ENCODE results near the gene KRT27. TPM values are rescaled to one million over a fixed set of nuclear protein-coding genes. Genes with fewer than 3 reads are reported as not detected.

The KRT27 gene
- total and polyA plus RNA-seq, 11 donors: not detected

GRCh38 chr17:40727447-40728231 is 54.7 kb downstream of the KRT27 start:
- Histone ChIP-seq H3K4me3 (no peak overlapping the region), H3K27me3 (peaks cover 0 to 17% (median 2%) of the 10 kb centered on the region in 9 donors), H3K36me3 (no peaks in the 10 kb centered on the region), H3K27ac (no peak overlapping the region), H3K4me1 (no peaks in the 10 kb centered on the region), H3K9me3 (no peaks in the 10 kb centered on the region)
- TF ChIP-seq, protein P1, sequence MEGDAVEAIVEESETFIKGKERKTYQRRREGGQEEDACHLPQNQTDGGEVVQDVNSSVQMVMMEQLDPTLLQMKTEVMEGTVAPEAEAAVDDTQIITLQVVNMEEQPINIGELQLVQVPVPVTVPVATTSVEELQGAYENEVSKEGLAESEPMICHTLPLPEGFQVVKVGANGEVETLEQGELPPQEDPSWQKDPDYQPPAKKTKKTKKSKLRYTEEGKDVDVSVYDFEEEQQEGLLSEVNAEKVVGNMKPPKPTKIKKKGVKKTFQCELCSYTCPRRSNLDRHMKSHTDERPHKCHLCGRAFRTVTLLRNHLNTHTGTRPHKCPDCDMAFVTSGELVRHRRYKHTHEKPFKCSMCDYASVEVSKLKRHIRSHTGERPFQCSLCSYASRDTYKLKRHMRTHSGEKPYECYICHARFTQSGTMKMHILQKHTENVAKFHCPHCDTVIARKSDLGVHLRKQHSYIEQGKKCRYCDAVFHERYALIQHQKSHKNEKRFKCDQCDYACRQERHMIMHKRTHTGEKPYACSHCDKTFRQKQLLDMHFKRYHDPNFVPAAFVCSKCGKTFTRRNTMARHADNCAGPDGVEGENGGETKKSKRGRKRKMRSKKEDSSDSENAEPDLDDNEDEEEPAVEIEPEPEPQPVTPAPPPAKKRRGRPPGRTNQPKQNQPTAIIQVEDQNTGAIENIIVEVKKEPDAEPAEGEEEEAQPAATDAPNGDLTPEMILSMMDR (IDR thresholded peaks at IDR 0.05): no peak
- no peak for TF ChIP-seq POLR2A (IDR thresholded peaks at IDR 0.05)
- WGBS, 4 donors: 76 to 81% (median 78%) methylated on average over 8 of the region's 8 CpGs
- ATAC-seq: no peak
- intact Hi-C loops (cut with DNase I): no loop called here
- no peak for DNase-seq

- no peak overlapping the region for H3K27ac ChIP-seq
- no peaks in the 10 kb centered on the region for H3K36me3 ChIP-seq
- no peaks in the 10 kb centered on the region for H3K4me1 ChIP-seq
- H3K4me3 ChIP-seq: no peak overlapping the region
- WGBS, 4 donors: 57 to 66% (median 64%) methylated on average over 2 of the region's 2 CpGs
- peaks cover 0 to 15% (median 0%) of the 10 kb centered on the region in 9 donors for H3K27me3 ChIP-seq
- H3K9me3 ChIP-seq: no peaks in the 10 kb centered on the region
- TF ChIP-seq, protein P1 (IDR thresholded peaks at IDR 0.05): peak in 6 of 12 donors; percentile 8 to 33 (median 18)
- TF ChIP-seq POLR2A (IDR thresholded peaks at IDR 0.05): no peak
- no peak for DNase-seq
- no peak for ATAC-seq
- intact Hi-C loops (cut with DNase I): no loop called here
These were observed 55.4 kb downstream of the KRT27 start for GRCh38 chr17:40726919-40727318.

Other genes with a start within 250 kb of the KRT27 start
- gene CCR7, start 217.1 kb downstream of the KRT27 start, total RNA-seq: 1 to 10 TPM in 1 of 9 donors, under 1 TPM in 5, not detected in 3; 0.09 to 2.2 (median 0.23) TPM
- gene CCR7, start 217.1 kb downstream of the KRT27 start, polyA plus RNA-seq: under 1 TPM; 0.15 to 0.35 TPM
- 10 to 100 TPM; 51.8 to 88.0 (median 59.4) TPM for gene SMARCE1, start 134.7 kb downstream of the KRT27 start, total RNA-seq
- gene SMARCE1, start 134.7 kb downstream of the KRT27 start, polyA plus RNA-seq: 10 to 100 TPM; 38.6 to 60.9 TPM
- gene KRT222, start 117.4 kb downstream of the KRT27 start, total RNA-seq: 1 to 10 TPM in 1 of 9 donors, under 1 TPM in 4, not detected in 4; 0.25 to 1.3 (median 0.96) TPM
- not detected for gene KRT222, start 117.4 kb downstream of the KRT27 start, polyA plus RNA-seq
- not detected for gene KRT24, start 78.8 kb downstream of the KRT27 start, total RNA-seq
- not detected for gene KRT24, start 78.8 kb downstream of the KRT27 start, polyA plus RNA-seq
- not detected for gene KRT25, start 27.2 kb downstream of the KRT27 start, total RNA-seq
- gene KRT25, start 27.2 kb downstream of the KRT27 start, polyA plus RNA-seq: not detected
- gene KRT26, start 10.3 kb downstream of the KRT27 start, total RNA-seq: not detected
- not detected for gene KRT26, start 10.3 kb downstream of the KRT27 start, polyA plus RNA-seq
- gene KRT28, start 17.4 kb upstream of the KRT27 start, total RNA-seq: not detected
- not detected for gene KRT28, start 17.4 kb upstream of the KRT27 start, polyA plus RNA-seq
- gene KRT10, start 40.1 kb upstream of the KRT27 start, total RNA-seq: 10 to 100 TPM; 17.6 to 70.8 (median 50.1) TPM
- 10 to 100 TPM; 21.9 to 81.9 TPM for gene KRT10, start 40.1 kb upstream of the KRT27 start, polyA plus RNA-seq
- gene KRT12, start 84.7 kb upstream of the KRT27 start, total RNA-seq: not detected
- gene KRT12, start 84.7 kb upstream of the KRT27 start, polyA plus RNA-seq: not detected
- gene KRT20, start 102.7 kb upstream of the KRT27 start, total RNA-seq: not detected
- gene KRT20, start 102.7 kb upstream of the KRT27 start, polyA plus RNA-seq: under 1 TPM in 1 of 2 donors, not detected in 1; 0.12 TPM
- gene KRT23, start 155.1 kb upstream of the KRT27 start, total RNA-seq: under 1 TPM in 1 of 9 donors, not detected in 8; 0.16 TPM
- gene KRT23, start 155.1 kb upstream of the KRT27 start, polyA plus RNA-seq: not detected
- not detected for gene KRT39, start 184.4 kb upstream of the KRT27 start, total RNA-seq
- not detected for gene KRT39, start 184.4 kb upstream of the KRT27 start, polyA plus RNA-seq
- not detected for gene KRT40, start 201.8 kb upstream of the KRT27 start, total RNA-seq
- gene KRT40, start 201.8 kb upstream of the KRT27 start, polyA plus RNA-seq: not detected
- not detected for gene KRTAP3-3, start 211.6 kb upstream of the KRT27 start, total RNA-seq
- gene KRTAP3-3, start 211.6 kb upstream of the KRT27 start, polyA plus RNA-seq: not detected
- not detected for gene KRTAP3-2, start 217.4 kb upstream of the KRT27 start, total RNA-seq
- gene KRTAP3-2, start 217.4 kb upstream of the KRT27 start, polyA plus RNA-seq: not detected
- gene KRTAP3-1, start 226.6 kb upstream of the KRT27 start, total RNA-seq: not detected
- gene KRTAP3-1, start 226.6 kb upstream of the KRT27 start, polyA plus RNA-seq: not detected
- gene KRTAP1-5, start 244.7 kb upstream of the KRT27 start, total RNA-seq: not detected
- gene KRTAP1-5, start 244.7 kb upstream of the KRT27 start, polyA plus RNA-seq: not detected
- not detected for gene KRTAP1-4, start 247.6 kb upstream of the KRT27 start, total RNA-seq
- gene KRTAP1-4, start 247.6 kb upstream of the KRT27 start, polyA plus RNA-seq: not detected